Fibroblast of pulmonary artery (primary cell): ENCODE data around the gene SRBD1.

Experiments used
- DNase-seq: peaks from one replicate; pipeline ENCODE4 v3.0.0-alpha.2; 2010; ENCODE audit warnings: low read depth
- H3K4me3 ChIP-seq: replicated peaks from 2 replicates; pipeline ENCODE4 v1.5.1; 2011; ENCODE audit warnings: low read depth, mild to moderate bottlenecking, control low read depth, low read length, moderate library complexity
- TF ChIP-seq, protein P1 (sequence below): IDR thresholded peaks from 2 replicates; pipeline ENCODE4 v1.5.1; 2011; ENCODE audit warnings: mild to moderate bottlenecking, control low read depth, low read length, inconsistent platforms; ENCODE audit errors: missing control alignments

Gene SRBD1

DNA sequence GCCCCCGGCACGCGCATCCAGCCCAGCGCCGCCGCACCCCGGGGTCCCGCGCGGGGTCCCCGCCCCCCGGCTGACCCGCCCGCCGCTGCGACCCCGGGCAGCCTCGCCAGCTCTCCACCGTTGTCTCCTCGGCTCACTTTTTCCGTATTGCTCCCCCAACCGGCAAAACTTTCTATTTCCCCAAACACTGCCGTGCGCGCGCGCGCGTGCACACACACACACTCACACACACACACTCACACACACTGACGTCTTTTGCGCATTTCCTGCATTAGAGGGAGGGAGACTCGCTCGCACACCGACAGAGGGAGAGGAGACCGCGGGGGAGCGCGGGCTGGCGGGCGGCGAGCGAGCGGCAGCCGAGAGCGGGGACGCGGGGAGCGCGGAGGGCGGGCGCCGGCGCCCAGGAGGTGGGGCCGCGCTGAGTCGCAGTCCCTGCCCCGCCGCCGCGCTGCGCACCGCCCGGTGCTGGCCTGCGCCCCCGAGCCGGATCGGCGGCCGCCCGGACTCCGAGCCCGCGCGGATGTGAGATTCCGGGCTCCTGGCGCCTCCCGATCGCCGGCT is 39.9 kb upstream of the SRBD1 start:
- TF ChIP-seq, protein P1, sequence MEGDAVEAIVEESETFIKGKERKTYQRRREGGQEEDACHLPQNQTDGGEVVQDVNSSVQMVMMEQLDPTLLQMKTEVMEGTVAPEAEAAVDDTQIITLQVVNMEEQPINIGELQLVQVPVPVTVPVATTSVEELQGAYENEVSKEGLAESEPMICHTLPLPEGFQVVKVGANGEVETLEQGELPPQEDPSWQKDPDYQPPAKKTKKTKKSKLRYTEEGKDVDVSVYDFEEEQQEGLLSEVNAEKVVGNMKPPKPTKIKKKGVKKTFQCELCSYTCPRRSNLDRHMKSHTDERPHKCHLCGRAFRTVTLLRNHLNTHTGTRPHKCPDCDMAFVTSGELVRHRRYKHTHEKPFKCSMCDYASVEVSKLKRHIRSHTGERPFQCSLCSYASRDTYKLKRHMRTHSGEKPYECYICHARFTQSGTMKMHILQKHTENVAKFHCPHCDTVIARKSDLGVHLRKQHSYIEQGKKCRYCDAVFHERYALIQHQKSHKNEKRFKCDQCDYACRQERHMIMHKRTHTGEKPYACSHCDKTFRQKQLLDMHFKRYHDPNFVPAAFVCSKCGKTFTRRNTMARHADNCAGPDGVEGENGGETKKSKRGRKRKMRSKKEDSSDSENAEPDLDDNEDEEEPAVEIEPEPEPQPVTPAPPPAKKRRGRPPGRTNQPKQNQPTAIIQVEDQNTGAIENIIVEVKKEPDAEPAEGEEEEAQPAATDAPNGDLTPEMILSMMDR, result peak; percentile 37
- peak overlapping the region; percentile 84 for H3K4me3 ChIP-seq
- DNase-seq, result peak; percentile 98

DNA sequence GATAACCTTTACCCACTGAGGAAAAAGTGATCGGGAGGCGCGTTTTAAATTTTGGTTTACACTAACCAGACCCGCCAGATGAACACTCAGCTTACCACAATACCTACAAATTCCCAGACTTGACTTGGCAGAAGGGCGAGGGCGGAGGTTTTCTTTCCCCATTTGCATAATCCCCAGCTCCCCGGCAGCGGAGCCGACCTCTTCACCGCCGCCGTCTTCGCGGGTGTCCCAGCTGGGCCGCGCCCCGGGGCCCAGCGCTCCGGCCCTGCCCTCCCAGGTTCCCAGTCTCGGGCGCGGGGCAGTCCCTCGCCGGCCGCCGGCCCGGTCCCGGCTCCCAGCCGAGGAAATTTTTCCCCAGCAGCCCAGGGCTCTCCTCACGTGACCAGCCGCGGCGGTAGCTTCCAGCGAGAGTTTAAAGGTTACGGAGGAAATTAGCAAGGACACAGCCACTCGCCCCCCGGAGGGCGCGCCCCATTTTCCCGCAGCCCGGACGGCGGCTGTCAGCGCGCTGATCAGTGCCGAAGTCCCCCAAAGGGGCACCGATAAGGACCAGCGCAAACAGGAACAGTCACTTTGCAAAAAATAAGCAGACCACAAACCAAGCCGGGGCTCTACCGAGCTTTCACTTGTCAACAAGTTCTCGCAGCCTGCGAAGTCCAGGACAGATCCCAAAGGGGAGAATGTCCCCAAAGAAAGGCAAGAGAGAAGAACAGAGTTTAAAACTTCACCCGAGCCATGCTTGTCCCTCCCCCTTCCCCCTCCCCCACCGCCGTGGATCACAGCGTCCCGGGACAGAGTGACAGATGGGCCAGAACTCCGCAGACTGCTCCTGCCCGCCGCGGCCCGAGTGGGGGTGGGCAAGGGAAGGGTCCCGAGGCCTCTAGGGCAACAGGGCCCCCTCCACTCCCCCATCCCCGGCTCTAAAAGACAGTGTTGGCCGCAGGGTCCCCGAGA is 39.1 kb upstream of the SRBD1 start:
- peak overlapping the region; percentile 84 for H3K4me3 ChIP-seq
- peak; percentile 63 for DNase-seq
- TF ChIP-seq, protein P1, result no peak

DNA sequence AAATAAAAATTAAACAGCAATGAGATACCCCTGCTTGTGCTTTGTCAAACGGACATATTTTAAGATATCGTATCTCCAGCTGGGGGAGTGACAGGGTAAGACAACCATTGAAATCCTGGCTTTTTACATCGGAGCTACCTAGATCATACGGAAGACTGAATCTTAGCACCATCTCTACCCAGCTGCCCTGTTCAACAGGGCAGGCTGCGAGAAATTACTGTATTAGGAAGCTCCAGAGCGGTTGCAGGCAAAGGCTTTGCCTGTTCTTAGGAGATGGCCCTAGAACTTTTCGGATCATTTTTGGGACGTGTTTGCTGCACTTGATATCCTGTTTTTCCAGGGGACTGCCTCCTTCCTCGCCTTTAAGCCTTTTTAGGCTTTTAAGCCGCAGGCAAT is 38.4 kb upstream of the SRBD1 start:
- TF ChIP-seq, protein P1, result no peak

DNA sequence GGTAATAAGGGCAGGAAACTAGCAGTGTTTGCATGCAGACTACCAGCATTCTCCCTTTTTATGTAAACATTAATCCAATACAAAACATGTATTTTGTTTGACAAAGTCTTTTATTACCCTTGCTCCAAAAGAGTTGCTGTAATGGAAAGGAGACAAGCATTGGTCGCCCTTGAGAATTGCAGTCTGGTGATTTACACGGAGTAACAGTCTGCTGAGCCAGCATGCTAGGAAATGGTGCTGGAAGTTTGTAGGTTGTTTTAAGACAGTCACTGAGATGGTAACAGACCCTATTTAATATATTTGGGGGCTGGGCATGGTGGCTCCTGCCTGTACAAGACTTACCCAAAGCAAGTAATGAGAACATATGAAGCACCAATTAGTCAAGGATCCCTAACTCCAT is 37.6 kb upstream of the SRBD1 start:
- H3K4me3 ChIP-seq, result no peak overlapping the region
- TF ChIP-seq, protein P1, result no peak
- no peak for DNase-seq

More for the DNA sequence above, 38.4 kb upstream of the SRBD1 start:
- H3K4me3 ChIP-seq, result peak overlapping the region; percentile 84
- no peak for DNase-seq

DNA sequence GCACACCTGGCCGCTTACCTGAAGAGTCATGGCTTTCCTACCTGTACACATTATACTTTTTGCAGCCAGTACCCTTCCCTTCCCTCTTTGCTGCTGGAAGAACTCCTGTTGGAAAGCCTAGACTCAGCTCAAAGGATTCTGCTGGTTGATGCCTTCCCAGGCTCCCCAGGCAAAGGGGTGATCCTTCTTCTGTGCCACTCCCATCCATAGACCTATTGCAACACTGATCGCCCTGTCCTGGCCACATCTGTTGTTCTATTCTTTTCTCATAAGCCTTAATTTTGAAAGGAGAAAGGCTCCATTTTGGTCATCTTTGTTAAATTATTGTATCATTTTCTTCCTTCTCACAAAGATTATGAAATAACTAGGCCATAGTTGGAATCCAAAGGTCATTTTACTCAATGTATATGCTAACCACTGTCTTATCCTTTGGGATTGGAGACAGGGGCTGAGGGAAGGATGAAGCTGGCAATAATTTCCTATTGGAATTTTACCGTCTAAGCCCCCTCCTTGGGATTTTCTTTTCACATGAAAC is 37.0 kb upstream of the SRBD1 start:
- TF ChIP-seq, protein P1, result no peak
- H3K4me3 ChIP-seq, result no peak overlapping the region
- no peak for DNase-seq

DNA sequence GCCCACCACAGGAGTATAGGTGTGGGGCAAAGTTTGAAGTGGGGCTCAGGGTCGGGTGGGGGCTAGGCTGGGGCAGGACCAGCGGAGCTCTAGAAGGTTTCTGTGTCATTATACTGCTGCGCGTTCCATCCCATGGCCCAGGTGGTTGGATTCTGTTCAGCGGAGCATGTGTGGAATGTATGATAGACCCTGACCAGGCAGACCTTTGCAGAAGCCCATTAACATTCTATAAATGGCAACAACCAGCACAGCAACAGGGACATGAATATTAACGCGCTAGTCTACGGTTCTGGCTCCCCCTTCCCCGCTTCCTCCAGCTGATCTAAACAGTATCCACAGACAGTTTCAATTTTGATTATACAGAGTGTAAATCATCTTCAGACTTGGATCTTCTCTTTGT is 36.3 kb upstream of the SRBD1 start:
- no peak for DNase-seq
- H3K4me3 ChIP-seq, result no peak overlapping the region
- TF ChIP-seq, protein P1, result no peak
